ENCODE measurements around the gene UHRF2.

Gene UHRF2

DNA sequence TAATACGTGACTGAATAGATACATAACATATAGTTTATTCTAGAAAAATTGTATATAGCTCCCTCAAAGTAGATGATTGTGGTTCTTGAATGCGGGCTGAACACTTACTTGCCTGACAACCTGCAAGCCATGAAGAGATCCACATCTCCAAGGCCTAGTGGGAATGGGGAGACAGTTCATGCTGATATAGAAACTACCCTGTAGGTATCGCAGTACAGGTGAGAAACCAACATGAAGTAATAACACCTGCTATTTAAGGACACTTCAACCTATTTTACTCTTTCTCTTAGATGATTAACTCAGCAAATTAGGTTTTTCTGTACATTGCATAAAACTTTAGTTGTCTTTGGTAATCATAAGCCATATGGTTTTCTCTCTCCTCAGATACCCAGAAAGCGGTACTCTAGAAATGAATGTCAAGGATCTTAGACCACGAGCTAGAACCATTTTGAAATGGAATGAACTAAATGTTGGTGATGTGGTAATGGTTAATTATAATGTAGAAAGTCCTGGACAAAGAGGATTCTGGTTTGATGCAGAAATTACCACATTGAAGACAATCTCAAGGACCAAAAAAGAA lies 47.3 kb downstream of the UHRF2 start:
- Histone ChIP-seq H3K4me3 (ENCODE audit: low read length) (no peak overlapping the region), H3K27me3 (ENCODE audit: insufficient read depth, low read length) (no peaks in the 10 kb centered on the region), H3K4me1 (ENCODE audit: insufficient read depth, low read length) (no peaks in the 10 kb centered on the region), H3K36me3 (ENCODE audit: insufficient read depth, low read depth, low read length) (peaks cover 18% of the 10 kb centered on the region; the same call in 1 of the 2 replicates), H3K9me3 (ENCODE audit: insufficient read depth, low read depth, low read length) (no peaks in the 10 kb centered on the region), H3K27ac (ENCODE audit: low read length) (no peak overlapping the region), H3K9ac (ENCODE audit: low read depth, low read length) (no peak overlapping the region)

DNA sequence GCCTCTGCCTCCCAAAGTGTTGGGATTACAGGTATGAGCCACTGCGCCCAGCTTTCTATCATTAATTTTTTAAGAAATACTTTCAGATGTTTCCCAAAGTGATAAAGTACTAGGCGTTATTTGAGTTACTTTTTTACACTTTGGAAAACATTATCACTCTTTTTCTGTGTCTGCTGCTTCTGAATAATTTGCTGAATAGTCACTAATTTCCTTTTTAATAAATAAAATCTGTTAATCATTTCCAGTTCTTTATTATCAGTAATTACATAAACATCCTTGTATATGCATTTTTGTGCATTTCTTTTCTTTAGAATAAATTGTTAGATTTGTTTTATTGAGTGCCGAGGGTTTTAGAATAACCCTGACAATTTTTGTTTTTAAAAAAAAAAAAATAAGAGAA lies 48.6 kb downstream of the UHRF2 start:
- no peaks in the 10 kb centered on the region for H3K27me3 ChIP-seq (ENCODE audit: insufficient read depth, low read length)
- no peaks in the 10 kb centered on the region for H3K4me1 ChIP-seq (ENCODE audit: insufficient read depth, low read length)
- no peak overlapping the region for H3K4me3 ChIP-seq (ENCODE audit: low read length)
- no peak overlapping the region for H3K27ac ChIP-seq (ENCODE audit: low read length)
- peaks cover 18% of the 10 kb centered on the region; the same call in 1 of the 2 replicates for H3K36me3 ChIP-seq (ENCODE audit: insufficient read depth, low read depth, low read length)
- no peak overlapping the region for H3K9ac ChIP-seq (ENCODE audit: low read depth, low read length)
- no peaks in the 10 kb centered on the region for H3K9me3 ChIP-seq (ENCODE audit: insufficient read depth, low read depth, low read length)

DNA sequence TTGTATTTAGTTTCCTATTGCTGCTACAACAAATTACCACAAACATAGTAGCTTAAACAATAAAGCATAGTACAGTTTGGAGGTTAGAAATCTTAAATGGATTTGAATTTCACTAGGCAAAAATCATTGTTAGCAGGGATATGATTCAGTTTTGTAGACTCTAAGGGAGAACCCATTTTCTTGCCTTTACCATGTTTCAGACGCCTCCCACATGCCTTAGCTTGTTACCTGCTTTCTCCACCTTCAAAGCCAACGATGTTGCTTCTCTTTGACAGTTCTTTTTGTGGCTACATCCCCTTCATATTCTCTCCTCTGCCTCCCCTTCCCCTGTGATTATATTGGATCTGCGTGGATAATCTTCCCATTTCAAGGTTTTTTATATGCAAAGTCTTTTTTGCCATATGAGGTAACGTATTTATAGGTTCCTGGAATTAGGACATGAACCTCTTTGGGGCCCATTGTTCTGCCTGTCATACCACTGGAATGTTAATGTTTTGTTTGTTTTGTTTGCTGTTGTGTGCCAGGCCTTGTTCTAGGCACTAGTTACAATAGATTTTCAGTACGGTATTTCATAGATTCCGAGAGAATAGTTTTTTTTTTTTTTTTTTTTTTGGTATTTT lies 54.1 kb downstream of the UHRF2 start:
- H3K9me3 ChIP-seq (ENCODE audit: insufficient read depth, low read depth, low read length), result no peaks in the 10 kb centered on the region
- H3K27me3 ChIP-seq (ENCODE audit: insufficient read depth, low read length), result no peaks in the 10 kb centered on the region
- H3K4me3 ChIP-seq (ENCODE audit: low read length), result no peak overlapping the region

DNA sequence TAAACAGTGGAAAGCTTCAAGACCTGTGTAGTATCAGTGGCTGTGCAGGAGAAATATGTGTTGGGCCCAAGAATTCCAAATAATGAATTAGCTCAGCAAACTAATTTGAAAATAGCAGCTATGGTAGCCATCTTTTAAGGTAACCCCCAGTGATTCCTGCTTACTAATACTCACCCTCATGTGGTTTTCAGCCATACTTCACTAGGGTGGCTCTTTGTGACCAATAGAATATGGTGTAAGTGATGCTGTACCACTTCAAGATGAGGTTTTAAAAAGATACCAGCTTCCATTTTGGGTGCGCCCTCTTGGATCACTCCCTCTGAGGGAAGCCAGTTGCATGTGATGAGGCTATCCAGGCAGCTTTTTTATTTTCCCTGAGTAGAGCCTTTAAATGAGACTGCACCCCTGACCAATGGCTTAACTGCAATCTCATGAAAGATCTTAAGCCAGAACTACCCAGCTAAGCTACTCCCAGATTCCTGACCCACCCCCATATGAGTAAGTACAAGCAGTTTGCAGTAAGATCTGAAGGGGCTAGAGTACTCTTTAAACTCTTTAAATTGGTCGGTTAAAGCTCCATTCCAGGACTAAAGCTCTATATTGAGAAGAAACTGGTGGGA lies 58.3 kb downstream of the UHRF2 start:
- Histone ChIP-seq H3K9me3 (ENCODE audit: insufficient read depth, low read depth, low read length) (no peaks in the 10 kb centered on the region), H3K27ac (ENCODE audit: low read length) (no peak overlapping the region), H3K27me3 (ENCODE audit: insufficient read depth, low read length) (no peaks in the 10 kb centered on the region), H3K4me3 (ENCODE audit: low read length) (no peak overlapping the region), H3K9ac (ENCODE audit: low read depth, low read length) (no peak overlapping the region), H3K4me1 (ENCODE audit: insufficient read depth, low read length) (no peaks in the 10 kb centered on the region; the same call in 1 of the 2 replicates), H3K36me3 (ENCODE audit: insufficient read depth, low read depth, low read length) (peaks cover 23% of the 10 kb centered on the region)

More for the DNA sequence above, 54.1 kb downstream of the UHRF2 start:
- H3K9ac ChIP-seq (ENCODE audit: low read depth, low read length), result no peak overlapping the region
- peaks cover 23% of the 10 kb centered on the region; the same call in 1 of the 2 replicates for H3K36me3 ChIP-seq (ENCODE audit: insufficient read depth, low read depth, low read length)
- no peaks in the 10 kb centered on the region for H3K4me1 ChIP-seq (ENCODE audit: insufficient read depth, low read length)
- H3K27ac ChIP-seq (ENCODE audit: low read length), result no peak overlapping the region

DNA sequence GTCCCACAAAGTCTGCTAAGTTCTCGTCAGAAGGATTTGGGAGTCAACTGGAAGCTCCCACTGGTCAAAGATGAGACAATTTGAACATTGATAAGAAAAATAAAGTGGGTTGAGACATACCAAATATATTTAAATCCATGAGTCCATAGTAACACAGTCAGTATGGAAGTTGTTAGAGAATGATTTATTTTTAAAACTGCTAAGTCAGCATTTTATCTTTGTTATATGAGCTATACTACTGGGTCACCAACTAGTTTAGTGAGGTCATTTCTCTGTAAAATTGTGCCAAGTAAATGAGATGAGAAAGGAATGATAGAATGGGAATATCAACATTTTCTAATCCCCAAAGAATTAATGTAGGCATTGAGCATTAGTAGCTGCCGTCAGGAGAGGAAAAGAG lies 60.2 kb downstream of the UHRF2 start:
- Histone ChIP-seq H3K4me1 (ENCODE audit: insufficient read depth, low read length) (no peaks in the 10 kb centered on the region; the same call in 1 of the 2 replicates), H3K27me3 (ENCODE audit: insufficient read depth, low read length) (no peaks in the 10 kb centered on the region), H3K9ac (ENCODE audit: low read depth, low read length) (no peak overlapping the region), H3K36me3 (ENCODE audit: insufficient read depth, low read depth, low read length) (peaks cover 30% of the 10 kb centered on the region), H3K4me3 (ENCODE audit: low read length) (no peak overlapping the region), H3K27ac (ENCODE audit: low read length) (no peak overlapping the region), H3K9me3 (ENCODE audit: insufficient read depth, low read depth, low read length) (no peaks in the 10 kb centered on the region)

DNA sequence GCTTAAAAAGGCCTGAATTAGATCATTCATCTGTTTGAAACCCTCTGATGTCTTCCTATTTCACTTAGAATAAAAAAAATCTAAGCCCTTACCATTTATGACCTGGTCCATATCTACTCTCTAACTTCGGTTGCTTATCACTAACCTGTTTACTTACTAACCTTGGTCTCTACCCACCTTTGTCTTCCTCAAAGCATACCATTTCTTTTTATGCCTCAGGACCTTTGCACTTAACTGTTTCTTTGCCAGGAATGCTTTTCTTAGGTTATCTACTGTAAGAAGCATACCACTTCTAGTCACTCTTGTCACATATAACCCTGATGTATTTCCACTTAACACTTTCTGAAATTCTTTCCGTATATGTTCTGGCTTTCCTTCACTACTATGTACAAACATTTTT lies 67.0 kb downstream of the UHRF2 start:
- H3K4me1 ChIP-seq (ENCODE audit: insufficient read depth, low read length), result no peaks in the 10 kb centered on the region
- no peaks in the 10 kb centered on the region for H3K27me3 ChIP-seq (ENCODE audit: insufficient read depth, low read length)
- no peaks in the 10 kb centered on the region for H3K9me3 ChIP-seq (ENCODE audit: insufficient read depth, low read depth, low read length)
- H3K27ac ChIP-seq (ENCODE audit: low read length), result no peak overlapping the region
- peaks cover 87% of the 10 kb centered on the region for H3K36me3 ChIP-seq (ENCODE audit: insufficient read depth, low read depth, low read length)
- H3K9ac ChIP-seq (ENCODE audit: low read depth, low read length), result no peak overlapping the region
- H3K4me3 ChIP-seq (ENCODE audit: low read length), result no peak overlapping the region

DNA sequence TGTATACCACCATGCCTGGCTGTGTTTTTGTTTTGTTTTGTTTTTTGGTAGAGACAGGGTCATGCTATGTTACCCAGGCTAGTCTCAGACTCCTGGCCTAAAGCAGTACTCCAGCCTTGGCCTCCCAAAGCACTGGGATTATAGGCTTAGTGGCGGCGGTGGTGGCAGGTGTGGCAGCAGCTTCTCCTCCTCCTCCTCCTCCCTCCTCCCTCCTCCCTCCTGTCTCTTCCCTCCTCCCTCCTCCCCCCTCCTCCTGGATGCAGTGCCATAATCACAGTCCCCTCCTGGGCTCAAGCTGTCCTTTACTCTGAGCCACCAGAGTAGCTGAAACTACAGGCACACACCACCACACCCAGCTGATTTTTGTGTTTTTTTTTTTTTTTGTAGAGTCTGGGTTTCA lies 71.2 kb downstream of the UHRF2 start:
- no peak overlapping the region for H3K4me3 ChIP-seq (ENCODE audit: low read length)
- H3K4me1 ChIP-seq (ENCODE audit: insufficient read depth, low read length), result no peaks in the 10 kb centered on the region
- no peaks in the 10 kb centered on the region for H3K9me3 ChIP-seq (ENCODE audit: insufficient read depth, low read depth, low read length)
- H3K36me3 ChIP-seq (ENCODE audit: insufficient read depth, low read depth, low read length), result peaks cover 87% of the 10 kb centered on the region
- H3K27me3 ChIP-seq (ENCODE audit: insufficient read depth, low read length), result no peaks in the 10 kb centered on the region
- no peak overlapping the region for H3K9ac ChIP-seq (ENCODE audit: low read depth, low read length)
- no peak overlapping the region for H3K27ac ChIP-seq (ENCODE audit: low read length)

DNA sequence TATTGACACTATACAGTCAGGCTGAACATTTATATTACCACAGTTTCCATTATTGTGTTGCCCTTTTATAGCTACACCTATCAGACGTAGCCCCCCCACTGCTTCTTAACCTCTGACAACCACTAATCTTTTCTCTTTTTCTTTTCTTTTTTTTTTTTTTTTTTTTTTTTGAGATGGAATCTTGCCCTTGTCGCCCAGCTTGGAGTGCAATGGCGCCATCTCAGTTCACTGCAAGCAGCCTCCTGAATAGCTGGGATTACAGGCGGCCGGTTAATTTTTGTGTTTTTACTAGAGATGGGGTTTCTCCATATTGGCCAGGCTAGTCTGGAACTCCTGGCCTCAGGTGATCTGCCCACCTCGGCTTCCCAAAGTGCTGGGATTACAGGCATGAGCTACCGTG lies 75.4 kb downstream of the UHRF2 start:
- Histone ChIP-seq H3K36me3 (ENCODE audit: insufficient read depth, low read depth, low read length) (peaks cover 55% of the 10 kb centered on the region), H3K27ac (ENCODE audit: low read length) (no peak overlapping the region), H3K4me3 (ENCODE audit: low read length) (no peak overlapping the region), H3K27me3 (ENCODE audit: insufficient read depth, low read length) (no peaks in the 10 kb centered on the region), H3K9me3 (ENCODE audit: insufficient read depth, low read depth, low read length) (no peaks in the 10 kb centered on the region), H3K4me1 (ENCODE audit: insufficient read depth, low read length) (no peaks in the 10 kb centered on the region), H3K9ac (ENCODE audit: low read depth, low read length) (no peak overlapping the region)

DNA sequence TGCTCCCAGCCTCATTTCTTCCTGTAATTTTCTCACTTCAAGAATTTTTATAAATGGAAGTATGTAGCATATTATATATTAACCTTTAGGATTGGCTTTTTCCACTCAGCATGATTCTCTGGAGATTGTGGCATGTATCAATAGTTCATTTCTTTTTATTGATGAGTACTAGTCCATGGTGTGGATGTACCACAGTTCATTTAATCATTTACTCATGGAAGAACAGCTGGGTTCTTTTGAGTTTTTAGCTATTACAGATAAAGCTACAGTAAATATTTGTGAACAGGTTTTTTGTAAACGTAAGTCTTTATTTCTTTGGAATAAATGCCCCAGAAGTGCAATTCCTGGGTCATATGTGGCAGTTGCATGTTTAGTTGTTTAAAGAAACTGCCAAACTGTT lies 76.1 kb downstream of the UHRF2 start:
- H3K27me3 ChIP-seq (ENCODE audit: insufficient read depth, low read length), result no peaks in the 10 kb centered on the region
- H3K27ac ChIP-seq (ENCODE audit: low read length), result no peak overlapping the region
- H3K4me3 ChIP-seq (ENCODE audit: low read length), result no peak overlapping the region
- H3K4me1 ChIP-seq (ENCODE audit: insufficient read depth, low read length), result no peaks in the 10 kb centered on the region
- H3K9ac ChIP-seq (ENCODE audit: low read depth, low read length), result no peak overlapping the region
- peaks cover 57% of the 10 kb centered on the region for H3K36me3 ChIP-seq (ENCODE audit: insufficient read depth, low read depth, low read length)
- H3K9me3 ChIP-seq (ENCODE audit: insufficient read depth, low read depth, low read length), result no peaks in the 10 kb centered on the region

DNA sequence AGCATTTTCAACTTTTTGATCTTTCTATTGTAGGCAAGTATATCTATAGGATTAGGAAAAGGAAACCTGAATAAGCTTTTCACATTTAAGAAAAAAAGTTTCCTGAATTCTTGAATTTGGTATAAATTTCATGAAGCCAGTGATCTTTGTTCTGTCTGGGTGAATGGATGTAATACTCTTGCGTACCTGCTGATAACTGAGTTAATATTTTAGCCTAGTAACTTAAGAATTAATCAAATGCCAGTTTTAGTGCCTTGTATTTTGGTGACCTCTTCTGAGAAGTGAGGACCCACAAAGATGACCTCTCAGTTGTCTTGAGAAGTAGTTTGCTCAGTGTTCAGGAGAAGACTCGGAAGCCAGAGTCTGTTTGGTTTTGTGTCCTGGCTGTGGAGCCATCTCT lies 77.9 kb downstream of the UHRF2 start:
- H3K9me3 ChIP-seq (ENCODE audit: insufficient read depth, low read depth, low read length), result no peaks in the 10 kb centered on the region
- no peak overlapping the region for H3K9ac ChIP-seq (ENCODE audit: low read depth, low read length)
- no peak overlapping the region for H3K4me3 ChIP-seq (ENCODE audit: low read length)
- no peak overlapping the region for H3K27ac ChIP-seq (ENCODE audit: low read length)
- peaks cover 59% of the 10 kb centered on the region for H3K36me3 ChIP-seq (ENCODE audit: insufficient read depth, low read depth, low read length)
- no peaks in the 10 kb centered on the region for H3K27me3 ChIP-seq (ENCODE audit: insufficient read depth, low read length)
- H3K4me1 ChIP-seq (ENCODE audit: insufficient read depth, low read length), result no peaks in the 10 kb centered on the region

DNA sequence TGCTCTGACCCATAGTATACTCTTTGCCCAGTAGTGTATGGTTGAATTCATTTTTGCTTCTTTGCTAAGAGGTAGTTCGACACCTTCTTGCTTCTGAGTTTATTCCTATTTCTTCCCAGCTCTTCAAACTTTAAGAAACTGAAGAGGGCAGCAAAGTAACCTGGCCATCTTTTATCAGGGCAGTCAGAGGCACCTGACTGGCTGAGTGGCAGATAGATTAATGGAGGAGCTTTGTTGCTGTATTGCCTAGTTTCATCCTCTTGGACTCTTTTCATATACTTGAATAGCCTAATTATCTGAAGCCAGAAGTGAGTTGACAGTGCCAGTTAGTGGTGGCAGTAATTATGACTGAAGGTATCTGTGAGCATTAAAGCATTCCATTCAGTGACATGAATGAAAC lies 82.5 kb downstream of the UHRF2 start:
- H3K27me3 ChIP-seq (ENCODE audit: insufficient read depth, low read length), result no peaks in the 10 kb centered on the region
- peaks cover 67% of the 10 kb centered on the region for H3K36me3 ChIP-seq (ENCODE audit: insufficient read depth, low read depth, low read length)
- H3K4me1 ChIP-seq (ENCODE audit: insufficient read depth, low read length), result no peaks in the 10 kb centered on the region
- H3K4me3 ChIP-seq (ENCODE audit: low read length), result no peak overlapping the region
- H3K27ac ChIP-seq (ENCODE audit: low read length), result no peak overlapping the region
- H3K9ac ChIP-seq (ENCODE audit: low read depth, low read length), result no peak overlapping the region
- H3K9me3 ChIP-seq (ENCODE audit: insufficient read depth, low read depth, low read length), result no peaks in the 10 kb centered on the region

DNA sequence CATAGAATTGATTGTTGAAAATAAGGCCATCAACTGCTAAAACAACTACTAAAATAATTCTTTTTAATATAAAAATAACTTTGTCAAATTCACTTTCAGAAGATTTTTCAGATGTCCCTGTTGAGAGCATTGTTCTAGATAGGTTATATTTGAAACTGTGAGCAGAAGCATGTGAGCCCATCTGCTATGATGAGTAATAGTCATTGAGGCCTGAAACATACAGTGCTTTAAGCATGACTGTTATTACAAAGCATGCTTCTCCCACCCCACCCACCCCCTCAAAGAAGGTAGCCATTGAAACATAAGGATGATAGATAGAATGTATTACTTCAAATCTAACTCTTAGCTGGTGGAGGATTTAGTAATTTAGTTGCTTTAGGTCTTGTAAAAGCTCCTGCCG lies 86.0 kb downstream of the UHRF2 start:
- Histone ChIP-seq H3K4me1 (ENCODE audit: insufficient read depth, low read length) (no peaks in the 10 kb centered on the region), H3K27ac (ENCODE audit: low read length) (no peak overlapping the region), H3K36me3 (ENCODE audit: insufficient read depth, low read depth, low read length) (peaks cover 92% of the 10 kb centered on the region), H3K9ac (ENCODE audit: low read depth, low read length) (no peak overlapping the region), H3K27me3 (ENCODE audit: insufficient read depth, low read length) (no peaks in the 10 kb centered on the region), H3K4me3 (ENCODE audit: low read length) (no peak overlapping the region), H3K9me3 (ENCODE audit: insufficient read depth, low read depth, low read length) (no peaks in the 10 kb centered on the region)

All from iPS-20b (cell line).